Keratinocyte (primary cell): Measurements from ENCODE around the gene CCDC60. TPM values are rescaled to one million over a fixed set of nuclear protein-coding genes. Genes with fewer than 3 reads are reported as not detected.

ENCODE experiments used
- DNase-seq: peaks from one replicate; pipeline ENCODE4 v3.0.0-alpha.2; 2011; ENCODE audit warnings: low read depth, missing footprints, low spot score
- FAIRE-seq: peaks from 2 replicates; lab custom pipeline; 2011; peaks lifted over from hg19 to GRCh38; lab: Jason Lieb, UNC
- H2AFZ ChIP-seq: 2 replicates; pipeline ENCODE4 v1.6.0; 2012; ENCODE audit warnings: low read length, control low read depth, inconsistent platforms; ENCODE audit not compliant: control insufficient read depth
- H3K27ac ChIP-seq: 2 replicates; pipeline ENCODE4 v1.5.1; 2011; ENCODE audit warnings: low read length; ENCODE audit not compliant: control insufficient read depth, insufficient read depth
- H3K27me3 ChIP-seq: 3 replicates; pipeline ENCODE4 v1.6.0; 2011; ENCODE audit warnings: low read length; ENCODE audit not compliant: control insufficient read depth, insufficient read depth; ENCODE audit errors: extremely low read depth
- H3K36me3 ChIP-seq, 2 experiments: 2 replicates in 1 of 2; 3 replicates in 1 of 2; pipeline ENCODE4 v1.5.1; 2011; ENCODE audit warnings: low read length in 2 of 2, mild to moderate bottlenecking in 1 of 2; ENCODE audit not compliant: control insufficient read depth in 2 of 2, insufficient read depth in 2 of 2; ENCODE audit errors: extremely low read depth in 1 of 2
- H3K4me1 ChIP-seq: 3 replicates; pipeline ENCODE4 v1.5.1; 2011; ENCODE audit warnings: low read length; ENCODE audit not compliant: control insufficient read depth, insufficient read depth; ENCODE audit errors: extremely low read depth
- H3K4me2 ChIP-seq: 3 replicates; pipeline ENCODE4 v1.6.0; 2011; ENCODE audit warnings: low read depth, low read length; ENCODE audit not compliant: control insufficient read depth, insufficient read depth; ENCODE audit errors: extremely low read depth
- H3K4me3 ChIP-seq, 3 experiments: fragments of 200-600 bp in 1 of 3; sonication (generic) in 1 of 3; 2 replicates in 2 of 3; 3 replicates in 1 of 3; pipeline ENCODE4 v1.5.1; 2011 to 2016; ENCODE audit warnings: low read length in 3 of 3, mild to moderate bottlenecking in 3 of 3, control low read depth in 2 of 3, inconsistent platforms in 1 of 3, low read depth in 1 of 3, mixed read lengths in 1 of 3, mixed run types in 1 of 3, moderate library complexity in 1 of 3; ENCODE audit not compliant: control insufficient read depth in 2 of 3, insufficient read depth in 2 of 3; ENCODE audit errors: extremely low read depth in 1 of 3
- H3K79me2 ChIP-seq: 2 replicates; pipeline ENCODE4 v1.6.0; 2012; ENCODE audit warnings: low read length; ENCODE audit not compliant: control insufficient read depth, insufficient read depth
- H3K9ac ChIP-seq: 3 replicates; pipeline ENCODE4 v1.6.0; 2011; ENCODE audit warnings: low read length; ENCODE audit not compliant: control insufficient read depth, insufficient read depth; ENCODE audit errors: extremely low read depth
- H3K9me1 ChIP-seq: 3 replicates; pipeline ENCODE4 v1.6.0; 2011; ENCODE audit warnings: low read length; ENCODE audit not compliant: control insufficient read depth, insufficient read depth; ENCODE audit errors: extremely low read depth
- H3K9me3 ChIP-seq: 2 replicates; pipeline ENCODE4 v1.5.1; 2012; ENCODE audit warnings: low read depth, low read length; ENCODE audit not compliant: control insufficient read depth
- H4K20me1 ChIP-seq: 3 replicates; pipeline ENCODE4 v1.6.0; 2011; ENCODE audit warnings: low read length; ENCODE audit not compliant: control insufficient read depth, insufficient read depth; ENCODE audit errors: extremely low read depth
- CTCF ChIP-seq, 3 experiments: IDR thresholded peaks in 1 of 3; conservative IDR thresholded peaks in 1 of 3; optimal IDR thresholded peaks in 1 of 3; 2 replicates in 2 of 3; 3 replicates in 1 of 3; pipeline versions ENCODE3 to v1.5.1; 2011; ENCODE audit warnings: low read length in 3 of 3, mild to moderate bottlenecking in 3 of 3, moderate library complexity in 2 of 3, control low read depth in 1 of 3, inconsistent platforms in 1 of 3; ENCODE audit not compliant: insufficient read depth in 2 of 3; ENCODE audit errors: extremely low read depth in 1 of 3
- EZH2 ChIP-seq: IDR thresholded peaks from one replicate; pipeline ENCODE4 v1.6.1; 2012; ENCODE audit warnings: inconsistent platforms, mild to moderate bottlenecking, low read length, moderate library complexity
- dilution Hi-C: fragments of 300-500 bp; cut with MboI; formaldehyde crosslinking; loops from one replicate; pipeline ENCODE4 v1.7.0; 2020; ENCODE audit warnings: low sequenced_read_pairs; ENCODE audit not compliant: extremely low pct_ligation_motif_present
- polyA plus RNA-seq, 5 experiments: library from polyadenylated mRNA; depleted of rRNA in 3 of 5; stranded (reverse) in 3 of 5; stranded (forward) in 1 of 5; unstranded in 1 of 5; fragments of >200 nt; gene quantifications; 1 replicate in 1 of 5; 2 replicates in 3 of 5; 3 replicates in 1 of 5; pipeline versions ENCODE4 v1.2.1 to v1.2.3, GENCODE V29; 2011 to 2012; ENCODE audit warnings: missing spikeins in 2 of 5, low read depth in 1 of 5, low replicate concordance in 1 of 5

CCDC60 gene
- polyA plus RNA-seq, 1 donor (not counting 4 experiments of a cell fraction or from before 2014, with no cell fraction given): 0.09 TPM

- H3K27ac ChIP-seq: no peak overlapping the region
Measured at GRCh38 chr12:119565404-119565803, 230.9 kb downstream of the CCDC60 start.

GRCh38 chr12:119570771-119571170 lies 236.2 kb downstream of the CCDC60 start:
- H4K20me1 ChIP-seq: no peaks in the 10 kb centered on the region
- no peak overlapping the region for H3K9ac ChIP-seq
- no peak overlapping the region for H2AFZ ChIP-seq
- no peaks in the 10 kb centered on the region for H3K27me3 ChIP-seq
- no peaks in the 10 kb centered on the region for H3K36me3 ChIP-seq
- no peaks in the 10 kb centered on the region for H3K9me1 ChIP-seq
- no peak overlapping the region for H3K27ac ChIP-seq
- no peaks in the 10 kb centered on the region for H3K9me3 ChIP-seq
- no peaks in the 10 kb centered on the region for H3K4me1 ChIP-seq
- no peak overlapping the region for H3K4me2 ChIP-seq
- no peak overlapping the region for H3K4me3 ChIP-seq
- no peak for DNase-seq
- TF ChIP-seq CTCF (optimal IDR thresholded peaks at IDR 0.05 in 1 of 3, IDR thresholded peaks at IDR 0.05 in 1 of 3, conservative IDR thresholded peaks at IDR 0.05 in 1 of 3; ENCODE audit: extremely low read depth in 1 of 3, insufficient read depth in 2 of 3, low read length in 3 of 3): no peak
- no peak for TF ChIP-seq EZH2
- FAIRE-seq: no peak
- dilution Hi-C loops: no loop called here
- no peaks in the 10 kb centered on the region for H3K79me2 ChIP-seq

More at GRCh38 chr12:119565404-119565803, 230.9 kb downstream of the CCDC60 start:
- Histone ChIP-seq H3K4me2 (no peak overlapping the region), H4K20me1 (no peaks in the 10 kb centered on the region), H3K9me3 (no peaks in the 10 kb centered on the region), H3K9ac (no peak overlapping the region), H3K79me2 (no peaks in the 10 kb centered on the region), H2AFZ (no peak overlapping the region), H3K4me3 (no peak overlapping the region), H3K36me3 (no peaks in the 10 kb centered on the region), H3K27me3 (no peaks in the 10 kb centered on the region), H3K4me1 (no peaks in the 10 kb centered on the region), H3K9me1 (no peaks in the 10 kb centered on the region)
- DNase-seq (no peak), FAIRE-seq (no peak)
- TF ChIP-seq EZH2 (no peak), CTCF (optimal IDR thresholded peaks at IDR 0.05 in 1 of 3, IDR thresholded peaks at IDR 0.05 in 1 of 3, conservative IDR thresholded peaks at IDR 0.05 in 1 of 3; ENCODE audit: extremely low read depth in 1 of 3, insufficient read depth in 2 of 3, low read length in 3 of 3) (no peak)
- dilution Hi-C loops: no loop called here
